Endodermal cell (in vitro differentiated cells): ENCODE data around the gene CLCN1. TPM values are rescaled to one million over a fixed set of nuclear protein-coding genes. Genes with fewer than 3 reads are reported as not detected.

Experiments used
- DNase-seq: peaks from one replicate; pipeline ENCODE4 v3.0.0-alpha.2; 2017
- H3K27ac ChIP-seq: 2 replicates; pipeline ENCODE4 v1.5.1; 2013; ENCODE audit warnings: mild to moderate bottlenecking, low read depth, low read length, moderate library complexity
- H3K27me3 ChIP-seq: 2 replicates; pipeline ENCODE4 v1.6.1; 2013; ENCODE audit warnings: mild to moderate bottlenecking, low read length, moderate library complexity; ENCODE audit not compliant: insufficient read depth, control insufficient read depth, poor library complexity, severe bottlenecking
- H3K36me3 ChIP-seq: 2 replicates; pipeline ENCODE4 v1.7.0; 2013; ENCODE audit warnings: mild to moderate bottlenecking, low read length, moderate library complexity; ENCODE audit not compliant: control insufficient read depth, insufficient read depth
- H3K4me1 ChIP-seq: one replicate; pipeline ENCODE4 v1.7.0; 2013; ENCODE audit warnings: low read length; ENCODE audit not compliant: control insufficient read depth, insufficient read depth
- H3K4me3 ChIP-seq: 2 replicates; pipeline ENCODE4 v1.5.1; 2013; ENCODE audit warnings: mild to moderate bottlenecking, low read length, moderate library complexity
- H3K9ac ChIP-seq: 2 replicates; pipeline ENCODE4 v1.6.1; 2013; ENCODE audit warnings: mild to moderate bottlenecking, low read length, moderate library complexity; ENCODE audit not compliant: poor library complexity, severe bottlenecking; ENCODE audit errors: extremely low read depth
- H3K9me3 ChIP-seq: 2 replicates; pipeline ENCODE4 v1.6.1; 2013; ENCODE audit warnings: mild to moderate bottlenecking, low read length, moderate library complexity; ENCODE audit not compliant: control insufficient read depth
- H3K27ac Mint-ChIP-seq: 2 replicates; pipeline ENCODE4 v1.8.0; 2020; ENCODE audit warnings: mixed read lengths
- H3K27me3 Mint-ChIP-seq: 2 replicates; pipeline ENCODE4 v1.8.0; 2021; ENCODE audit warnings: mild to moderate bottlenecking, mixed read lengths; ENCODE audit not compliant: insufficient read depth
- H3K36me3 Mint-ChIP-seq: 2 replicates; pipeline ENCODE4 v1.8.0; 2020; ENCODE audit warnings: low read depth, mixed read lengths
- H3K4me1 Mint-ChIP-seq: 2 replicates; pipeline ENCODE4 v1.8.0; 2020; ENCODE audit warnings: mixed read lengths
- H3K4me3 Mint-ChIP-seq: 2 replicates; pipeline ENCODE4 v1.8.0; 2020; ENCODE audit warnings: mild to moderate bottlenecking, moderate library complexity, mixed read lengths
- H3K9me3 Mint-ChIP-seq: 2 replicates; pipeline ENCODE4 v1.8.0; 2020; ENCODE audit warnings: mild to moderate bottlenecking, mixed read lengths
- CTCF ChIP-seq: fragments of 200-600 bp; sonication (generic); conservative IDR thresholded peaks from 2 replicates; pipeline ENCODE4 v1.5.0; 2021; ENCODE audit warnings: antibody characterized with exemption, mild to moderate bottlenecking
- WGBS, 2 experiments: methylation state at CpG; one replicate each; pipeline versions ENCODE4 v1.1.5 to v1.1.7; 2013; ENCODE audit warnings: missing lambda C conversion rate in 2 of 2, mixed read lengths in 1 of 2; ENCODE audit not compliant: insufficient coverage in 1 of 2, insufficient read length in 1 of 2; 5-methylcytosine and 5-hydroxymethylcytosine counted together
- total RNA-seq, 2 donors: library from RNA; stranded (reverse); fragmentation: NEBNext Ultra II Directional in 1 of 2; extraction: Animal tissue kit (Norgen Biotek cat#: 25700) in 1 of 2; gene quantifications; 2 replicates in 1 of 2; 3 replicates in 1 of 2; pipeline ENCODE4 v1.2.1, GENCODE V29; 2021

CLCN1 gene
- total RNA-seq, 2 donors from 2014 or later = 0.53 TPM; not detected in 1

- no peak for DNase-seq
- WGBS, 2 experiments = 92 to 94% methylated on average over 20 to 28 of the region's 28 CpGs
- Histone ChIP-seq H3K27me3 (no peaks in the 10 kb centered on the region), H3K9me3 (no peaks in the 10 kb centered on the region), H3K36me3 (peaks cover 19% of the 10 kb centered on the region), H3K27ac (no peak overlapping the region), H3K4me3 (no peak overlapping the region), H3K4me1 (no peaks in the 10 kb centered on the region), H3K9ac (no peak overlapping the region)
- Mint-ChIP-seq H3K4me3 (no peak overlapping the region), H3K27ac (peak overlapping the region; percentile 21), H3K27me3 (no peaks in the 10 kb centered on the region), H3K9me3 (no peaks in the 10 kb centered on the region), H3K36me3 (peaks cover 77% of the 10 kb centered on the region), H3K4me1 (no peaks in the 10 kb centered on the region)
- TF ChIP-seq CTCF = no peak
These were observed 81.0 kb downstream of the CLCN1 start for GRCh38 chr7:143396625-143397556.

DNA sequence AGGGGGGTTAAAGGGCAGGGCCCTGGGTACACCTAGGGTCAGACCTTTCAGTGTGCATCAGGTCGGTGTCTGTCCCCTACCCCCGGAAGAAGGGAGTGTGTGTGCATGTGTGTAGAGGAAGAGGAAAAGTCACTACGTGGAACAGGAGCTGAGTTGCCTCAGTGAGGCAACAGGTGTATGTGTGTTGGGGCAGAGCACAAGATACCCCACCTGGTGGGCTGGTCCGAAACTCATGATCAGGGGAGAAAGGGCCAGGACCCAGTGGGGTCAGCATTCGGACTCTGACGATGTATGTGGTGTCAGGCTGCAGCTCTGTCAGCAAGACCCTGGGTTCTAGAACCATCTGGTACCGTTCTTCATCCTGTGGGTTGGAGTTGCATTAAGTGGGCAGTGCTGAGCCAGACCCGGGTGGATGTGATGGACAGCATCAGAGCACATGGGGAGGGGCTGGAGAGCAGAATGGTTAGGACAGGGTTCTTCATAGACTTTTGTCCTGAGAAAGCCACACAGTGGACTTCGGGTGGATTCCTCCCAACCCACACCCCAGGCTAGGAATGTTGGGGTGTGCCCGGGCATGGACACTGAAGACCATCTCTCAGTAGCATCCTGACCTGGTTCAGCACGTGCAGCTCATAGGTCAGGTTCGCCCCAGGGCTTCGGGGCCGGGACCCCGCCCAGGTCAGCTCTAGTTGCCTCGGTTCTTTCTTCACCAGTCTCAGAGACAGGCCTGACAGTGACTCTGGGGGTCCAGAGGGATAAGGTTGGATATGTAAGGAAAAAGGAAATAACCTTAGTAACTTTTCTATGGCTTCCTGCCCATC, 82.0 kb downstream of the CLCN1 start:
- Mint-ChIP-seq H3K4me1 (no peaks in the 10 kb centered on the region), H3K9me3 (no peaks in the 10 kb centered on the region), H3K4me3 (no peak overlapping the region), H3K27ac (peak overlapping the region; percentile 21), H3K27me3 (no peaks in the 10 kb centered on the region), H3K36me3 (peaks cover 73% of the 10 kb centered on the region)
- no peak overlapping the region for H3K9ac ChIP-seq
- H3K4me1 ChIP-seq = no peaks in the 10 kb centered on the region
- no peak for DNase-seq
- H3K4me3 ChIP-seq = no peak overlapping the region
- peaks cover 13% of the 10 kb centered on the region for H3K36me3 ChIP-seq
- no peak overlapping the region for H3K27ac ChIP-seq
- no peaks in the 10 kb centered on the region for H3K27me3 ChIP-seq
- no peak for TF ChIP-seq CTCF
- WGBS, 2 experiments = 87 to 93% methylated on average over 7 to 16 of the region's 16 CpGs
- H3K9me3 ChIP-seq = no peaks in the 10 kb centered on the region

- H3K27ac ChIP-seq = no peak overlapping the region
- Mint-ChIP-seq H3K4me3 (no peak overlapping the region), H3K27ac (no peak overlapping the region), H3K9me3 (no peaks in the 10 kb centered on the region), H3K36me3 (peaks cover 72% of the 10 kb centered on the region), H3K27me3 (no peaks in the 10 kb centered on the region), H3K4me1 (no peaks in the 10 kb centered on the region)
- no peaks in the 10 kb centered on the region for H3K27me3 ChIP-seq
- no peak overlapping the region for H3K9ac ChIP-seq
- H3K36me3 ChIP-seq = peaks cover 8% of the 10 kb centered on the region
- H3K4me1 ChIP-seq = no peaks in the 10 kb centered on the region
- WGBS, 2 experiments = 83 to 95% methylated on average over 1 to 14 of the region's 14 CpGs
- no peak overlapping the region for H3K4me3 ChIP-seq
- no peaks in the 10 kb centered on the region for H3K9me3 ChIP-seq
- TF ChIP-seq CTCF = no peak
- no peak for DNase-seq
These were observed 82.7 kb downstream of the CLCN1 start for GRCh38 chr7:143398616-143399015.
